GM19397 (cell line): Measurements from ENCODE around the gene MPPED2.
"Not testable (repeated sequence)": the region's sequence is repeated elsewhere in the genome, so short reads cannot be mapped to it uniquely, and the experiment has no call there.

Experiments
- ATAC-seq: cut with Tn5 transposase; IDR thresholded peaks from one replicate; pipeline ENCODE4 v1.9.1; 2021; ENCODE audit warnings: mild to moderate bottlenecking, moderate library complexity; ENCODE audit not compliant: unreplicated experiment

MPPED2 gene

DNA sequence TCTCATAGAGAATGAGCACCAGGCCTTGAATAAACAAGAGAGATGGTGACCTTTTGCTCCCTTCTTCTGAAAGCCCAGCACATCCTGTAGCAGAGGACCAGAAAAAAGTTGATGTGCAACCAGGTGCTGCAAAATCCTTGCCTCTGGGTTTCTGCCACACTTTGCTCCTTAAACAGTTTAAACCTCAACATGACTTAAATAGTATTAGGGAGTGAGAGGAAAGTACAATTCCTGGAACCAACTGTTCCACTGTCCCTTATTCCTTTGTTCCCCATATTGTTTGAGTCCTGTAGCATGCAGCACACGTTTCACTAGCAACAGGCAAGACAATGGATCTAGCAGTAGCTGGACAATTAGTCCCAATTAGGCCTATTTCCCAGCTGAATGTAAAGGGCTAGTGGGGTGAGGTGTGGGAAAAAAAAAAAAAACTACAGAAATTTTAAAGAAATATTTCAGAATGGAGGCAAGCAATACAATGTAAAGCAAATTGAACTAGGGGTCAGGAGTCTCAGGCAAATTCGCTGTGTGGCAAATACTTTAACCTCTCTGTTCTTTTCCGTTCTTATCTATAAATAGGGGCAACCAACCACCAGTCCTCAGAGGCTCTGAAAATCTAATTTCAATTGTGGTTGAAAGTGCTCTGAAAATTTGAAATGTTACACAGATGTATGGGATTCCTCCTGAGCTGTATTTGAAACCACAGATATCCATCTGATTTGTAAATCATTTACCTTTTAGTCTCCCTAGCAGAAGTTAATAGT is 6.6 kb downstream of the MPPED2 start:
- no peak for ATAC-seq

DNA sequence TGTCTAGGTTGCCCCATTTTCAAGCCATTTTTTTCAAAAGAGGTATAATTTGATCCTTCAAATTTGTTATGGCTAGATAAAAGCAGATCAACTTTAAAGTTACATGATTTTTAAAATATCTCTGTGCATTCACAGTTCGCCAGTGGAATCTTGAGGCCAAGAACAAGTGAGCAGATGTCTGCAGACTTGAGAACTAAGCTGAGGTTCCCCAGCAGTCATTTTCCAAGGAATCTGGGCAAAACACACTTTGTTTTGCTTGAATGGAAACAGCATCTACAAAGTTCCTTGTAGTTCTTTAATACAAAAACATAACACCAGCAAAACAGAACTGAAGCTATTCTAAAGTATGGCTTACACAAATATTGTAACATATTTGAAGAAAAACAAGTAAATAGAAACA is 7.7 kb downstream of the MPPED2 start:
- ATAC-seq = no peak

DNA sequence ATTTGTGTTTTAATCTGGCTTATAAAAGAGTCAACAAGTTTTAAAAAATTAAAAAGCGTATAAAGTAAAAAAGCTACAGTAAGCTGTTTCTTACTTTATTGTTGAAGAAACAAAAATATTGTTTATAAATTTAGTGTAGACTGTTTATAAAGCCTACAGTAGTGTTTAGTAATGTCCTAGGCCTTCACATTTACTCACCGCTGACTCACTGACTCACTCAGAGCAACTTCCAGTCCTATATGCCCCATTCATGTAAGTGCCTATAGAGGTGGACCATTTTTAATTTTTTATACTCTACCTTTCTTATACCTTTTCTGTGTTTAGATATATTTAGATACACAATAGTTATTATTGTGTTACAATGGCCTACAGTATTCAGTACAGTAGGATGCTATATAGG is 12.2 kb downstream of the MPPED2 start:
- no peak for ATAC-seq

GRCh38 chr11:30568931-30569330 is 17.2 kb downstream of the MPPED2 start:
- no peak for ATAC-seq

DNA sequence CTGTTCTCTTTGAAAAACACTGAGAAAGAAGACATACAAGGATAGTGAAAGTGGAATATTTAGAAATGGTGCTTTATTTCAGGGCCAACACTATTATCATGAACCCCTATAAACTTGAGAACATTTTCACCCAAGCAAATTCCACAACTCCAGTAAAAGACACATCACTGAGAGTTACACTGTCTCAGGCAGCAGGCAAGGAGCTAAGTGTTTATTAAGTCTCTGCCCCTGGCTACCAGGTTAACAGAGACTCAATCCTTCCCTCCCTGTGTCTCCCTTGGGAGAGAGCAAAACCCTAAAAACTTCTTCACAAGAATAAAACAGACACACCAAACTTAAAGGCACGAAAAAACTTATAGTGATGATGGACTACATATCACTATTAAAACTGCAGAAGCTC is 18.5 kb downstream of the MPPED2 start:
- no peak for ATAC-seq

DNA sequence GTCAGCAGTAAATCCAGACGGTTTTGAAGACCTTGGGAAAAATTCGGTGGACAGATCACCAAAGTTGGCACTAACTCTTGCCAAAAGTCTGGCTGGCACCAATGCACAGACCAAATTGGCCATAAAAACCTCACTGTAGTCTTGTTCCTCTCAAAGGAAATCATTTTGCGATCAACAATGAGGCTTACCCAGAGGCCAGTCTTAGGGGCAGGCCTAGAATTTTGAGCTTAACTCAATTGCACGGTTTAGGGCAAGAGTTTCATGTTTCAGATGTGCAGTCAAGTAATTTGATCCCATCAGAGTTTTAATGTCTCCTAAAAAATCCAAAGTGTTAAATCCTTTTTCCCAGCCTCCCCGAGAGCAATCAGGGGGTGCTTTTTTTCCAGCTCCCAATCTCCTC is 19.0 kb downstream of the MPPED2 start:
- ATAC-seq = no peak

GRCh38 chr11:30566482-30566881 is 19.7 kb downstream of the MPPED2 start:
- ATAC-seq = no peak

GRCh38 chr11:30565027-30565426 is 21.1 kb downstream of the MPPED2 start:
- ATAC-seq = no peak

- ATAC-seq = no peak
Observed at GRCh38 chr11:30561691-30562415, 24.3 kb downstream of the MPPED2 start.

- ATAC-seq = no peak
Observed at GRCh38 chr11:30560206-30561106, 25.7 kb downstream of the MPPED2 start.

- ATAC-seq = no peak
Observed at GRCh38 chr11:30559004-30559403, 27.1 kb downstream of the MPPED2 start.

DNA sequence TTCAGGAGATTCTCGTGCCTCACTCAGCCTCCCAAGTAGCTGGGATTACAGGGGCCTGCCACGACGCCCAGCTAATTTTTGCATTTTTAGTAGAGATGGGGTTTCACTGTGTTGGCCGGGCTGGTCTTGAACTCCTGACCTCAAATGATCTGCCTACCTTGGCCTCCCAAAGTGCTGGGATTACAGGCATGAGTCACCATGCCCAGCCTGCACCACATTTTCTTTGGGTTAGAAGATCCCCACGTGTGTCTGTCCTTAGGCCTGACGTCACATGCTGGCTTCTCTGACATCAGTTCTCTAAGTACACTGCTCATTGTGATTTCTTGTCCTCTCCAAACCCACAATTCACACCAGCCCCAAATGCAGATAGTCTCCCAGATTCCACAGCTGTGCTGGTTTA is 31.6 kb downstream of the MPPED2 start:
- ATAC-seq = not testable (repeated sequence)

DNA sequence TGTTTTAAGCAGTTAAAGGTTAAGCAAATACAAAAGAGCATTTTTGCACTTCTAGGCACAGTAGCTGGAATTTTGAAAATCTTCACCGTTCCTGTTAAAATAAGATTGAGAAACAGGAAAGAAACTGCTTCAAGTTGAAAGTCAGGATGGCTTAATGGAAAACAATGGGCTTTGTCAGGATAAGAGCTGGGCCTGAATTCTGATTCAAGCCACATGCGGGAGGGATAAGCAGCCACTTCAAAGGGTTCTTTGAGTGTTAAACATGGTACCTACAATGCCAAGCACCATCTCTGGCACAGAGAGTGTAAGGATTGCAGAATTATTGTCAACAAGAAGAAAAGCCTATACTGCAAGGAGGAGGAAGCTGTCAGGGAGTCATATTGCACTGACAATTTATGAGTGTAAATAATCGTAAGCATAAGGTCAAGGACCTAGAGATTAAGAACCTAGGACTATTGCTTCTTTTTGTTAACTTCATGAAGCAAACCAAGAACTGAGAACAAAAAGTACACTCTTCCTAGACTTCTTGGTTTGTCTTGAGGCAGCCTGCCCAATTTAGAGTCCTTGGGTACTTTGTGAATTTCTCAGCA is 32.5 kb downstream of the MPPED2 start:
- ATAC-seq = no peak

DNA sequence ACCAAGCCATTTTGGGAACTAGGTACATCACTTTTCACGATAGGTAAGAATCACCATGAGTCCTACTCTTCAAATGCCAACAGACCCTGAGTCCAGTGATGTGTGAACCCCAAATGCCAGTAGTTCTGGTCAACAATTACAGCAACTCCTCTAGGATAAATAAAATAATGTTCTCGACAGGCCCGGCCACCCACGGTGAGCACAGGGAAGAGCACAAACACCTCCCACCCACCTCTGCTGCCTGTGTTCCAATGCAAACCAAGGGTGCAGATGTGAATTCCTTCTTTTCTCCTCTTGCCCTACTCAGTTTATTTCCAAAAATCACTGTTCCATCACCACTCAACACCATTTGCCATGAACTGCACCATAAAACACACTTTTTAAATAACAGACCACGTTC is 33.3 kb downstream of the MPPED2 start:
- ATAC-seq = no peak

DNA sequence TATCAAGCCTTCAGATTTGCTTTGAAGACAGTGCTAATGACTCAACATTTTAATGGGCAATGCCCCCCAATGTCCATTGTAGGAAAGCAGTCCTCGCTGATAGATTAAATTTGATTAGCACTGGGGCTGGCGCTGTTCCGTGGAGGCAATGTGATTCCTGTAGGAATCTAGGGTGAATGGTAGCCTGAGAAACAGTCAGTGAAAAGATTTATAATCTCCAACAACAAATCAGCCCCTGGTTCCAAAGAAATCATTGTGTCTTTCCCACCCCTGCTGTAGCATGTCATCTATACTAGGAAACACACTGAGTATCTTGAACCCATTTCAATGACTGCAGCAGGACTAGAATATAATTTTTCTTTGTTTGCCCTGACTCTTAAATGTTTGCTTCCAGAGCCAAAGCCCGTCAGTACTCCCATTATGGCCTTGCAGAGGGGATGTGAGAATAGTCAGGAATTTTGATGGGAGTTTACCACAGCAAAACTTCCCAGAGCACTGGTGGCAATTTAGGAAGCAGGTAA is 36.1 kb downstream of the MPPED2 start:
- ATAC-seq = no peak

GRCh38 chr11:30549565-30549964 is 36.6 kb downstream of the MPPED2 start:
- ATAC-seq = no peak

GRCh38 chr11:30546334-30546733 is 39.8 kb downstream of the MPPED2 start:
- no peak for ATAC-seq

DNA sequence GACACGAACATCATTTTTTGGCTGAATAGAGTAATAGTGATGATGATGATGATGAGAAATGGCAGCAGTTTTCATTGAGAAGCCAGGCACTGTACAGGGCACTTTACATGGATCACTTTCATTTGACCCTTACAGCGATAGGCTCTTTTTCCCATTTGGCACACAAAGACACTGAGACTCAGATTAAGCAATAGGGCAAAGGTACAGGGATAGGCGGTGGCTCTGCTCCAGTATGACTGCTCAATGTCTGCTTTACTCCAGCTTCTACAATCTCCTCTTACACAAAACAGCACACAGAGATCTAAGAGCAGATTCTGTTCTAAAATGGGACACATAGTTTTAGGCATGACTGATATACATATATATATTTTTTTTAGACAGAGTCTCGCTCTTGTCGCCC is 40.6 kb downstream of the MPPED2 start:
- ATAC-seq = no peak

- no peak for ATAC-seq
Observed at GRCh38 chr11:30543066-30543465, 43.1 kb downstream of the MPPED2 start.

DNA sequence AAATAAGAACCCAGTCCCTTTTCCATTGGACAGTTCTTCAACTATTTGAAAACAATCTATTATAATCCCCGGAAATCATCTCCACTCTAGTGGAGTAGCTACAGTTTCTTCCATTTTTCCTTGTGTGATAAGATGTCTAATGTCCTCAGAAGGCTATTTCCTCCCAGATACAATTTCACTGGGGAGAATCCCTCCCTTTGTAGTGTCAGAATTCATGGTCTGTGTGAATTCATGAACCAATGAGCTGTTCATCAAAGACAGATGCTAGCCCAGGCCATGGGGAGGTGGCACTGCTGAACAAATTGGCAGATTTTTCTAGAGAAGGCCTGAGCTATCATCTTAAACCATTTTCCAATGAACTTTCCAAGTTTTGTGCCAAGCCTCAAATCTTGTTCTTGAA is 45.4 kb downstream of the MPPED2 start:
- no peak for ATAC-seq

DNA sequence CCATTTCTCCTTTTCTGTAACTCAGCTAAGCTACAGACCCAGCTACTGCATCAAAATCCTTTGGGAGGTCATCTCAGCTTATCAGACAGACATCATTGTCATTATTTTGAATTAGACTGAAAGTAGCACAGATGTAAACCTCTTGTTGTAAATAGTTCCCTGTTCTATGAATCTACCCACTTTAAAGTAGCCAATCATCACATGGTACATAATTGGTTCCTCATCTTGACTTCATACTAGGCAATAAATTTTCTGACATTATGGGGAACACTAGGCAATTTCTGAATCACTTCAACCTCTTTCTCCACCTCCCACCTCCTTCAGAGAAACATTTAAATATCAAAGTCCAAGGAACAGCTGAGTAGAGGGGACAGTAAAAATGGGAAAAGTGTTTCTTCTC is 47.9 kb downstream of the MPPED2 start:
- no peak for ATAC-seq
